ENCODE measurements around the gene KLHL18. TPM values are rescaled to one million over a fixed set of nuclear protein-coding genes. Genes with fewer than 3 reads are reported as not detected.
A peak's percentile ranks its signal among the peaks of the same experiment; 100 is the strongest.
"Not testable (repeated sequence)": the region's sequence is repeated elsewhere in the genome, so short reads cannot be mapped to it uniquely, and the experiment has no call there.

Gene KLHL18
- polyA plus RNA-seq, 2 donors: 22.6 to 28.9 TPM

- peaks cover 0 to 34% of the 10 kb centered on the region in 2 donors for H3K36me3 ChIP-seq (ENCODE audit: control insufficient read depth in 2 of 2, insufficient read depth in 2 of 2, low read length in 1 of 2)
- H3K27ac ChIP-seq (ENCODE audit: low read depth in 2 of 2, low read length in 1 of 2): no peak overlapping the region
- peaks cover 0 to 3% of the 10 kb centered on the region in 2 donors for H3K4me1 ChIP-seq (ENCODE audit: control insufficient read depth in 2 of 2, insufficient read depth in 2 of 2, low read length in 1 of 2)
- H3K9me3 ChIP-seq (ENCODE audit: control insufficient read depth in 2 of 2, insufficient read depth in 1 of 2, low read depth in 1 of 2, low read length in 1 of 2): no peaks in the 10 kb centered on the region
- 81 to 85% methylated on average over 6 of the region's 6 CpGs for WGBS, 2 donors
- H3K27me3 ChIP-seq (ENCODE audit: control insufficient read depth in 1 of 2, insufficient read depth in 2 of 2, low read length in 2 of 2): no peaks in the 10 kb centered on the region
- no peak overlapping the region for H3K4me3 ChIP-seq (ENCODE audit: low read depth in 1 of 2, low read length in 2 of 2)
These were observed 62.2 kb downstream of the KLHL18 start for GRCh38 chr3:47344971-47345370.

- 70 to 71% methylated on average over 4 of the region's 4 CpGs for WGBS, 2 donors
- Histone ChIP-seq H3K36me3 (ENCODE audit: control insufficient read depth in 2 of 2, insufficient read depth in 2 of 2, low read length in 1 of 2) (peaks cover 0 to 21% of the 10 kb centered on the region in 2 donors), H3K27ac (ENCODE audit: low read depth in 2 of 2, low read length in 1 of 2) (peak overlapping the region; percentile 16 to 34), H3K27me3 (ENCODE audit: control insufficient read depth in 1 of 2, insufficient read depth in 2 of 2, low read length in 2 of 2) (no peaks in the 10 kb centered on the region), H3K4me3 (ENCODE audit: low read depth in 1 of 2, low read length in 2 of 2) (no peak overlapping the region), H3K4me1 (ENCODE audit: control insufficient read depth in 2 of 2, insufficient read depth in 2 of 2, low read length in 1 of 2) (peaks cover 0 to 3% of the 10 kb centered on the region in 2 donors), H3K9me3 (ENCODE audit: control insufficient read depth in 2 of 2, insufficient read depth in 1 of 2, low read depth in 1 of 2, low read length in 1 of 2) (no peaks in the 10 kb centered on the region)
These were observed 64.6 kb downstream of the KLHL18 start for GRCh38 chr3:47347217-47347801.

GRCh38 chr3:47348411-47349154 is 65.8 kb downstream of the KLHL18 start:
- Histone ChIP-seq H3K36me3 (ENCODE audit: control insufficient read depth in 2 of 2, insufficient read depth in 2 of 2, low read length in 1 of 2) (peaks cover 0 to 16% of the 10 kb centered on the region in 2 donors), H3K4me1 (ENCODE audit: control insufficient read depth in 2 of 2, insufficient read depth in 2 of 2, low read length in 1 of 2) (peaks cover 0 to 3% of the 10 kb centered on the region in 2 donors), H3K9me3 (ENCODE audit: control insufficient read depth in 2 of 2, insufficient read depth in 1 of 2, low read depth in 1 of 2, low read length in 1 of 2) (no peaks in the 10 kb centered on the region), H3K4me3 (ENCODE audit: low read depth in 1 of 2, low read length in 2 of 2) (no peak overlapping the region), H3K27ac (ENCODE audit: low read depth in 2 of 2, low read length in 1 of 2) (peak overlapping the region; percentile 34 to 66), H3K27me3 (ENCODE audit: control insufficient read depth in 1 of 2, insufficient read depth in 2 of 2, low read length in 2 of 2) (no peaks in the 10 kb centered on the region)
- 82 to 83% methylated on average over 5 of the region's 5 CpGs for WGBS, 2 donors

- H3K9me3 ChIP-seq (ENCODE audit: control insufficient read depth in 2 of 2, insufficient read depth in 1 of 2, low read depth in 1 of 2, low read length in 1 of 2): peaks cover 7% of the 10 kb centered on the region in 2 donors
- H3K27me3 ChIP-seq (ENCODE audit: control insufficient read depth in 1 of 2, insufficient read depth in 2 of 2, low read length in 2 of 2): no peaks in the 10 kb centered on the region
- no peak overlapping the region for H3K27ac ChIP-seq (ENCODE audit: low read depth in 2 of 2, low read length in 1 of 2)
- no peaks in the 10 kb centered on the region for H3K36me3 ChIP-seq (ENCODE audit: control insufficient read depth in 2 of 2, insufficient read depth in 2 of 2, low read length in 1 of 2)
- WGBS, 2 donors: 92 to 93% methylated on average over 3 of the region's 3 CpGs
- no peaks in the 10 kb centered on the region for H3K4me1 ChIP-seq (ENCODE audit: control insufficient read depth in 2 of 2, insufficient read depth in 2 of 2, low read length in 1 of 2)
- no peak overlapping the region for H3K4me3 ChIP-seq (ENCODE audit: low read depth in 1 of 2, low read length in 2 of 2)
These were observed 72.3 kb downstream of the KLHL18 start for GRCh38 chr3:47355010-47355409.

GRCh38 chr3:47356201-47356600 is 73.5 kb downstream of the KLHL18 start:
- H3K4me1 ChIP-seq (ENCODE audit: control insufficient read depth in 2 of 2, insufficient read depth in 2 of 2, low read length in 1 of 2): no peaks in the 10 kb centered on the region
- H3K4me3 ChIP-seq (ENCODE audit: low read depth in 1 of 2, low read length in 2 of 2): no peak overlapping the region
- H3K36me3 ChIP-seq (ENCODE audit: control insufficient read depth in 2 of 2, insufficient read depth in 2 of 2, low read length in 1 of 2): no peaks in the 10 kb centered on the region
- peaks cover 7% of the 10 kb centered on the region in 2 donors for H3K9me3 ChIP-seq (ENCODE audit: control insufficient read depth in 2 of 2, insufficient read depth in 1 of 2, low read depth in 1 of 2, low read length in 1 of 2)
- 92 to 95% methylated on average over 31 of the region's 31 CpGs for whole genome bisulfite sequencing, 2 donors
- no peaks in the 10 kb centered on the region for H3K27me3 ChIP-seq (ENCODE audit: control insufficient read depth in 1 of 2, insufficient read depth in 2 of 2, low read length in 2 of 2)
- H3K27ac ChIP-seq (ENCODE audit: low read depth in 2 of 2, low read length in 1 of 2): no peak overlapping the region

DNA sequence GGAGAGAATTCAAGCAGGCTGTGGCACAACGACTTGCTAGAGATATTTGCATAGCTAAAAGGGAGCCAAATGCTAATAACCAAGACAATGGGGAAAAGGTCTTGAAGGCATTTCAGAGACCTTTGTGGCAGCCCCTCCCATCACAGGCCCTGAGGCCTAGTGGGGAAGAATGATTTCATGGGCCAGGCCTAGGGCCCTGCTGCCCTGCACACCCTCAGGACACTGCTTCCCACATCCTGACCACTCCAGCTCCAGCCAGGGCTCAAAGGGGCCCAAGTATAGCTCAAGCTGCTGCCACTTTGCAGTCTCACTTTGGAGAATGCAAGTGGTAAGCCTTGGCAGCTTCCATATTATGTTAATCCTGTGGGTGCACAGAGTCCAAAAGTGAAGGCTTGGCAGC is 76.6 kb downstream of the KLHL18 start:
- no peak overlapping the region for H3K4me3 ChIP-seq (ENCODE audit: low read depth in 1 of 2, low read length in 2 of 2)
- no peak overlapping the region for H3K27ac ChIP-seq (ENCODE audit: low read depth in 2 of 2, low read length in 1 of 2)
- H3K36me3 ChIP-seq (ENCODE audit: control insufficient read depth in 2 of 2, insufficient read depth in 2 of 2, low read length in 1 of 2): no peaks in the 10 kb centered on the region
- H3K9me3 ChIP-seq (ENCODE audit: control insufficient read depth in 2 of 2, insufficient read depth in 1 of 2, low read depth in 1 of 2, low read length in 1 of 2): peaks cover 7% of the 10 kb centered on the region in 2 donors
- WGBS, 2 donors: 57 to 70% methylated on average over 1 of the region's 1 CpG
- no peaks in the 10 kb centered on the region for H3K4me1 ChIP-seq (ENCODE audit: control insufficient read depth in 2 of 2, insufficient read depth in 2 of 2, low read length in 1 of 2)
- no peaks in the 10 kb centered on the region for H3K27me3 ChIP-seq (ENCODE audit: control insufficient read depth in 1 of 2, insufficient read depth in 2 of 2, low read length in 2 of 2)

GRCh38 chr3:47360110-47360517 is 77.4 kb downstream of the KLHL18 start:
- H3K36me3 ChIP-seq (ENCODE audit: control insufficient read depth in 2 of 2, insufficient read depth in 2 of 2, low read length in 1 of 2); H3K9me3 ChIP-seq (ENCODE audit: control insufficient read depth in 2 of 2, insufficient read depth in 1 of 2, low read depth in 1 of 2, low read length in 1 of 2); H3K27ac ChIP-seq (ENCODE audit: low read depth in 2 of 2, low read length in 1 of 2); H3K27me3 ChIP-seq (ENCODE audit: control insufficient read depth in 1 of 2, insufficient read depth in 2 of 2, low read length in 2 of 2); H3K4me3 ChIP-seq (ENCODE audit: low read depth in 1 of 2, low read length in 2 of 2); H3K4me1 ChIP-seq (ENCODE audit: control insufficient read depth in 2 of 2, insufficient read depth in 2 of 2, low read length in 1 of 2): not testable (repeated sequence)
- WGBS, 2 donors: 72 to 80% methylated on average over 4 of the region's 4 CpGs

GRCh38 chr3:47362701-47363100 is 80.0 kb downstream of the KLHL18 start:
- H3K4me1 ChIP-seq (ENCODE audit: control insufficient read depth in 2 of 2, insufficient read depth in 2 of 2, low read length in 1 of 2): no peaks in the 10 kb centered on the region
- H3K4me3 ChIP-seq (ENCODE audit: low read depth in 1 of 2, low read length in 2 of 2): no peak overlapping the region
- H3K9me3 ChIP-seq (ENCODE audit: control insufficient read depth in 2 of 2, insufficient read depth in 1 of 2, low read depth in 1 of 2, low read length in 1 of 2): peaks cover 7% of the 10 kb centered on the region in 2 donors
- H3K27ac ChIP-seq (ENCODE audit: low read depth in 2 of 2, low read length in 1 of 2): peak overlapping the region; percentile 20 to 61
- no peaks in the 10 kb centered on the region for H3K27me3 ChIP-seq (ENCODE audit: control insufficient read depth in 1 of 2, insufficient read depth in 2 of 2, low read length in 2 of 2)
- 68 to 72% methylated on average over 5 of the region's 5 CpGs for WGBS, 2 donors
- H3K36me3 ChIP-seq (ENCODE audit: control insufficient read depth in 2 of 2, insufficient read depth in 2 of 2, low read length in 1 of 2): no peaks in the 10 kb centered on the region

- 51 to 53% methylated on average over 11 of the region's 11 CpGs for WGBS, 2 donors
- H3K4me3 ChIP-seq (ENCODE audit: low read depth in 1 of 2, low read length in 2 of 2): no peak overlapping the region
- H3K36me3 ChIP-seq (ENCODE audit: control insufficient read depth in 2 of 2, insufficient read depth in 2 of 2, low read length in 1 of 2): no peaks in the 10 kb centered on the region
- H3K9me3 ChIP-seq (ENCODE audit: control insufficient read depth in 2 of 2, insufficient read depth in 1 of 2, low read depth in 1 of 2, low read length in 1 of 2): no peaks in the 10 kb centered on the region
- H3K4me1 ChIP-seq (ENCODE audit: control insufficient read depth in 2 of 2, insufficient read depth in 2 of 2, low read length in 1 of 2): no peaks in the 10 kb centered on the region
- no peak overlapping the region for H3K27ac ChIP-seq (ENCODE audit: low read depth in 2 of 2, low read length in 1 of 2)
- H3K27me3 ChIP-seq (ENCODE audit: control insufficient read depth in 1 of 2, insufficient read depth in 2 of 2, low read length in 2 of 2): no peaks in the 10 kb centered on the region
These were observed 82.7 kb downstream of the KLHL18 start for GRCh38 chr3:47365213-47366153.
